ENCODE results near the gene RPL28.
"Not testable (repeated sequence)": the region's sequence is repeated elsewhere in the genome, so short reads cannot be mapped to it uniquely, and the experiment has no call there.

GRCh38 chr19:55407550-55407799 lies 21.7 kb downstream of the RPL28 start, which contains the start of gene UBE2S:
- TF ChIP-seq, protein P1, sequence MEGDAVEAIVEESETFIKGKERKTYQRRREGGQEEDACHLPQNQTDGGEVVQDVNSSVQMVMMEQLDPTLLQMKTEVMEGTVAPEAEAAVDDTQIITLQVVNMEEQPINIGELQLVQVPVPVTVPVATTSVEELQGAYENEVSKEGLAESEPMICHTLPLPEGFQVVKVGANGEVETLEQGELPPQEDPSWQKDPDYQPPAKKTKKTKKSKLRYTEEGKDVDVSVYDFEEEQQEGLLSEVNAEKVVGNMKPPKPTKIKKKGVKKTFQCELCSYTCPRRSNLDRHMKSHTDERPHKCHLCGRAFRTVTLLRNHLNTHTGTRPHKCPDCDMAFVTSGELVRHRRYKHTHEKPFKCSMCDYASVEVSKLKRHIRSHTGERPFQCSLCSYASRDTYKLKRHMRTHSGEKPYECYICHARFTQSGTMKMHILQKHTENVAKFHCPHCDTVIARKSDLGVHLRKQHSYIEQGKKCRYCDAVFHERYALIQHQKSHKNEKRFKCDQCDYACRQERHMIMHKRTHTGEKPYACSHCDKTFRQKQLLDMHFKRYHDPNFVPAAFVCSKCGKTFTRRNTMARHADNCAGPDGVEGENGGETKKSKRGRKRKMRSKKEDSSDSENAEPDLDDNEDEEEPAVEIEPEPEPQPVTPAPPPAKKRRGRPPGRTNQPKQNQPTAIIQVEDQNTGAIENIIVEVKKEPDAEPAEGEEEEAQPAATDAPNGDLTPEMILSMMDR (IDR thresholded peaks at IDR 0.05), result not testable (repeated sequence)
- peak in 1 of 2 donors; percentile 84 for TF ChIP-seq POLR2A (IDR thresholded peaks at IDR 0.05)
